ENCODE measurements around the gene SCNN1B.
"Not testable (repeated sequence)": the region's sequence is repeated elsewhere in the genome, so short reads cannot be mapped to it uniquely, and the experiment has no call there.

The SCNN1B gene

GRCh38 chr16:23290189-23291062 is 11.7 kb upstream of the SCNN1B start:
- no peak for DNase-seq

DNA sequence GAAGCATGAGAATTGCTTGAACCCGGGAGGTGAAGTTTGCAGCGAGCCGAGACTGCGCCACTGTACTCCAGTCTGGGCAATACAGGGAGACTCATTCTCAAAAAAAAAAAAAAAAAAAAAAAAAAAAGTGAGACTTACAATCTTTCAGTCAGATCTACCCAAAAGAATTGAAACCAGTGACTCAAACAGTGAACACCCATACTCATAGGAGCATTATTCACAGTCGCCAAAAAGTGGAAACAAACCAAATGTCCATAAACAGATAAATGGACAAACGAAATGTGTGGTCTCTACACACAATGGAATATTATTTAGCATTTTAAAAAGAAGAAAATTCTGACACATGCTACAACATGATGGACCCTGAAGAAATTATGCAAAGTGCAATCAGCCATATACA is 9.1 kb upstream of the SCNN1B start:
- DNase-seq = no peak

- DNase-seq = no peak
Measured at GRCh38 chr16:23294260-23294659, 7.8 kb upstream of the SCNN1B start.

DNA sequence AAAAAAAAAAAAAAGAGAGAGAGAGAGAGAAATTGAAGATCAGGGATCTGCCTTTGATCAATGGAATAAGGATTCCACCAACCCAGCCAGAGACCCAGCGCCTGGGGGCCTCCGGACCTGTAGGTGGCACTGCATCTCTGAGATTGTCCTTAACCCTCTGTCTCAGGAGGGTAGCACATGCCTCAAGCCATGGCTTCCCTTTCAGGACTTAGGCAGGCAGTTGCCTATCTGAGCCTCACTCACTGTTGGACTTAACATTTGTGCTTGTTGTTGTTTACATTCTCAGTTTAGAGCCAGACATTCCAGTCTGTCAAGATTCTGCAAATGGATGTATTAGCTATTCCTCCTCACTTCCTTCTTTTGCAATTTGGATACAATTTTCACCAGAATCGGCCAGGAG is 5.1 kb upstream of the SCNN1B start:
- peak in 1 of 2 donors; percentile 24 for DNase-seq

GRCh38 chr16:23298290-23298915 is 3.7 kb upstream of the SCNN1B start:
- DNase-seq = no peak

DNA sequence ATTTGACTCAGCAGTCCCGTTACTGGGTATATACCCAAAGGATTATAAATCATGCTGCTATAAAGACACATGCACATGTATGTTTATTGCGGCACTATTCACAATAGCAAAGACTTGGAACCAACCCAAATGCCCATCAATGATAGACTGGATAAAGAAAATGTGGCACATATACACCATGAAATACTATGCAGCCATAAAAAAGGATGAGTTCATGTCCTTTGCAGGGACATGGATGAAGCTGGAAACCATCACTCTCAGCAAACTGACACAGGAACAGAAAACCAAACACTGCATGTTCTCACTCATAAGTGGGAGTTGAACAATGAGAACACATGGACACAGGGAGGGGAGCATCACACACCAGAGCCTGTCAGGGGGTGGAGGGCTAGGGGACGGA is 2.3 kb upstream of the SCNN1B start:
- DNase-seq = not testable (repeated sequence)

DNA sequence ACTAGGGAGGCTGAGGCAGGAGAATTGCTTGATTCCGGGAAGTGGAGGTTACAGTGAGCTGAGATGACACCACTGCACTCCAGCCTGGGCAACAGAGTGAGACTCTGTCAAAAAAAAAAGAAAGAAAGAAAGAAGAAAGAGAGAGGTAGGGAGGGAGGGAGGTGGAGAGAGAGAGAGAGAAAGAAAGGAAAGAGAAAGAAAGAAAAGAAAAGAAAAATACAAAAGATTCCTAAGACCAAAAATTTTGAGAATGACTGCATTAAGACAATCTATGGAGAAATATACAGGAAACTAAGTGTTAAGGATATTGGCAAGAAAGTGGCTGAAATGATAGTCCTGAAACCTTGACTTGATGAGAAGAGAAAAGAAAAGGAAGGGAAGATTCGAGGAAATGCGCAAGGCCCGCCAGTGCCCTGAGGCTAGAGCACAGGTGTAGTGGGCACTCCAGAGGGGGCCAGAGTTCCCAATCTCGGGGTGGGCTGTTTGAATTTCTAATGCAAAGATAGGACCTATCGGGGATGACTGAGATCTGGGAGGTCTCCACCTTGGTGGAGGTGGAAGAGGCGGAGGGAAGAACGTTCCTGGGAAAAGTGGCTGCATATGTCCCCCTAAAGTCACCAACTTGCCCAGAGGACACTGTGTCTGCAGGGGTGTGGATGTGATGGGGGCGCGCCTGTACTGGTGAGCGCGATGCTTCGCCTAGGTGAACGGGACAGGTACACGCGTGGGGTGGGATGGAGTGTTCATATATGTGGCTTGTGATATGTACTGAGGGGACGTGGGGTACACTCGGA is 654 bp upstream of the SCNN1B start:
- no peak for DNase-seq

DNA sequence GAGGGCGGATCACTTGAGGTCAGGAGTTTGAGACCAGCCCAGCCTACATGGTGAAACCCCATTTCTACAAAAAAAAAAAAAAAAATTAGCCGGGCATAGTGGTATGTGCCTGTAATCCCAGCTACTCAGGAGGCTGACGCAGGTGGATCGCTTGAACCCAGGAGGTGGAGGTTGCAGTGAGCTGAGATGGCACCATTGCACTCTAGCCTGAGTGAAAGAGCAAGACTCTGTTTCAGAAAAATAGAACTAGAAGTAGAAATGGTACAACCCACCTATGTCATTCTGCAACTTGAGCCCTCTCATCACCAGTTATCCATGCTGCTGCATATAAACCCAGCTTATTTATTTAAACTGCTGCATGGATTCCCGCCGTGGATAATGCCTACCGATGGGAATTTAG is 1.6 kb downstream of the SCNN1B start:
- no peak for DNase-seq

DNA sequence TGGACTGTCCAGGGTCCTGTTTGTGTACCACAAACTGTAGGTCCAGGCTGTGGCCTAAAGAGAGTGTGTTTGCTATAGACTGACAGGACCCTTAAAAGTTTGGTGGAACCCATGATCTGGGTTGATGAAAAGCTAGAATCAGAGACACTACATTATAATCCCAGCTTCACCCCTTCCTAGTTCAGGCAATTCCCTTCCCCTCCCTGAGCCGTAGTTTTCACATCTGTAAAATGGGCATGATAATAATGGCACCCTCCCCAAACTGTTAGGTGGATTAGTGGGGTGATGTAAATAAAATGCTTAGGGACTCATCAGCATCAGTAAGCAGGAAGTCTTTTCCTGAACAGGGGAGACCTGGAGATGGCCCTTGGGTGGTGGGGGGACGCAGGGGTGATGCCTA is 2.5 kb downstream of the SCNN1B start:
- DNase-seq = no peak

DNA sequence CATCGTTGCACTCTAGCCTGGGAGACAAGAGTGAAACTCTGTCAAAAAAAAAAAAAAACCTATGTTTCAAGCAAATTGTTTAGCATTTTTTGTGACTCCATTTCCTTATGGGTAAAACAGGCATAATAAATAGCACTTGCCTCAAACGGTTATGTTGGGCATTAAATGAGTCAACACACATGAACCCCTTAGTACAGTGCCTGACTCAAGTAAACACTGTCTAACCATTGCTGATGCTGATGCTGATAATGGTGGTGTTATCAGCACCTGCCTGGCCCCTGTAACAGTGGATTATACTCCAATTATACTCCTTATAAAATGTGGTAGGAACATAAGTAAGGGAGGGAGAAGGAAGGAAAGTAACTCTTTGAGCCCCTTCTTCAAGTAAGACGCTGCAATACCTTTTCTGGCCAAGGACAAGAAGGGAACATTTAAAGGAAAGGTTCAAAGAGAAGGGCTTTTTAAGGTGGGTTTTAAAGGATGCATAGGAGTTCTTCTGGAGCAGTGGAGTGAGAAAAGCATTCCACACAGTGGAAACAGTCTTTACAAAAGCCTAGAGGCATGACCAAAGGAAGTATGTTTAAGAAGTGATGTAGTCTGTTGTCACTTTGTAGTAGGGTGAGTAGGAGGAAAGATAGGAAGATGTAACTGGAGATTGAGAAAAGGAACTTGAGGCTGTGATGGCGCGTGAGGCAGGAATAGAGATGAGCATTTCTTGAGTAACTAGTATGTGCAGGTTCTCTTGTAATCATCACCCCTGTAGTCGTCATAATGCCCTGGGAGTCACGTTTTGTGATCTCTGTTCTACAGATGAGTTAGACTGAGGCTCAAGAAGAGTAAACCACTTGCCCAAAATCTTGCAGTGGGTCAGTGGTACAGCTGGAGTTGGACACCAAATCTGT is 4.3 kb downstream of the SCNN1B start:
- DNase-seq = no peak

GRCh38 chr16:23310217-23310616 is 8.1 kb downstream of the SCNN1B start:
- DNase-seq = no peak

DNA sequence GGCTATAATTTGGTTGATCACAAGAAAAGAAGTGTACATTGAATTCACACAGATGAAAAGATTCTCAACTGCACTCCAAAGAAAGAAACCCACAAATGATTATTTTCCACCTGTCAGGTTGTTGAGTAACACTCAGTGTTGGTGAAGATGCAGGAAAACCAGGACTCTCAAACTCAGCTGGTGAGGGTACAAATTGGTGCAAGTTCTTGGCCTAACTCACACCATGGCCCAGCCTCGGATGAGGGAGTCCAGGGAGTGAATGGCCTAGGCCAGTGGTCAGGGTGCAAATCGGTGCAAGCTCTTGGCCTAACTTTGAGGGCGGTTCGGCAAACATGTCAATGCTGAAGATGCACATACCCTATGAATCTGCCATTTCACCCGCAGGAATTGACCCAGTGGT is 8.6 kb downstream of the SCNN1B start:
- no peak for DNase-seq

DNA sequence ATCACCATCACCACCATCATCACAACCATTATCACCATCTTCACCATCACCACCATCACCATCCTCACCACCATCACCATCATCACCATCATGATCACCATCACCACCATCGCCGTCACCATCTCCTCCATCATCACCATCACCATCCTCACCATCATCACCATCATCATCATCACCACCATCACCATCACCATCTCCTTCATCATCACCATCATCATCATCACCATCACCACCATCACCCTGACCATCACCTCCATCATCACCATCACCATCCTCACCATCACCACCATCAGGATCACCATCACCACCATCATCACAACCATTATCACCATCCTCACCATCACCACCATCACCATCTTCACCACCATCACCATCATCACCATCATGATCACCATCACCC is 14.1 kb downstream of the SCNN1B start:
- DNase-seq = no peak

GRCh38 chr16:23316634-23317265 is 14.6 kb downstream of the SCNN1B start:
- DNase-seq = no peak

DNA sequence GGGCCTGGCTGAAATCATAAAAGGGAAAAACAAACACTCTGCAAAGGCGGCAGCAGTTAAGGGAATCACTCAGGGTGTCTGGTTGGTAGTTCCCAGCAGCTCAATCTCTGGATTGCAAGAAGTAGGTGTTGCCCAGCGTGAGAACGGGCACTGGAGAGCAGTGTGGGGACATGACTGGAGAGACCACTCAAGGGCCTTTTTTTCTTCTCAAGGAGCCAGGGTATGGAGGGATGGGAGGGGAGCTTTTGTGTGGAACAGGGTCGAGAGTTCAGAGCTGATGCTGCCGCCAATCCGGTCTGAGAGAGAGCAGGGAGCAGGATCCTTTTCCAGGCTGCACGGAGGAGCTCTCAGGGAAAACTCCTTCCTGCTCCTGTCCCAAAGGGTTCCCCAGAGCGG is 15.2 kb downstream of the SCNN1B start:
- no peak for DNase-seq

GRCh38 chr16:23317751-23318150 is 15.6 kb downstream of the SCNN1B start:
- DNase-seq = no peak

GRCh38 chr16:23318639-23319038 is 16.5 kb downstream of the SCNN1B start:
- DNase-seq = no peak

DNA sequence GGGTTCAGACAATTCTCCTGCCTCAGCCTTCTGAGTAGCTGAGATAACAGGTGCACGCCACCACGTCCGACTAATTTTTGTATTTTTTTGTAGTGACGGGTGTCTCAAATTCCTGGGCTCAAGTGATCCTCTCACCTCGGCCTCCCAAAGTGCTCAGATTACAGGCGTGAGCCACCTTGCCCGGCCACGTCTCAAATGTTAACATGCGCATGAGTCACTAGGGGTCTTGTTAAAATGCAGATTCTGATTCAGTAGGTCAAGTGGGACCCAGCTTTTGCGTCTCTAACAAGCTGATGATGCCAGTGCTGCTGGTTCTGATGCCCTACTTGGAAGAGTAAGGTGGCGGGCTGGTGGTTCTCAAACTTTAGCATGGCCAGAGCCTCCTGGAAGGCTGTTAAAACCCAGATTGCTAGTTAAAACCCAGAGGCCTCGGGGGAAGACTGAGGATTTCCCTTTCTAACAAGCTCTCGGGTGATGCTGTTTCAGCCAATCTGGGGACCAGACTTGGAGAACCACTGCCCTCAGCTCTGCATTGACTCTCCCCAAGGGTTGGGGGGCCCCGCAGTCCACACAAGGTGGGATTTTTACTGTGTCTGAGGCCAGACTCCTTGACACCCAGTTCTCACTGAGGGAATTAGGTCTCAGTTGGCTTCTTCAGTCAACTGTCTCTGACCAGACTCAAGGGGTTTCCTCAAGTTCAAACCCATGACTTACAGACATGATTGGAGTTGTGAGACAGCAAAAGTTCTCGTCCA is 17.9 kb downstream of the SCNN1B start:
- DNase-seq = no peak

GRCh38 chr16:23320693-23321092 is 18.6 kb downstream of the SCNN1B start:
- DNase-seq = no peak

DNA sequence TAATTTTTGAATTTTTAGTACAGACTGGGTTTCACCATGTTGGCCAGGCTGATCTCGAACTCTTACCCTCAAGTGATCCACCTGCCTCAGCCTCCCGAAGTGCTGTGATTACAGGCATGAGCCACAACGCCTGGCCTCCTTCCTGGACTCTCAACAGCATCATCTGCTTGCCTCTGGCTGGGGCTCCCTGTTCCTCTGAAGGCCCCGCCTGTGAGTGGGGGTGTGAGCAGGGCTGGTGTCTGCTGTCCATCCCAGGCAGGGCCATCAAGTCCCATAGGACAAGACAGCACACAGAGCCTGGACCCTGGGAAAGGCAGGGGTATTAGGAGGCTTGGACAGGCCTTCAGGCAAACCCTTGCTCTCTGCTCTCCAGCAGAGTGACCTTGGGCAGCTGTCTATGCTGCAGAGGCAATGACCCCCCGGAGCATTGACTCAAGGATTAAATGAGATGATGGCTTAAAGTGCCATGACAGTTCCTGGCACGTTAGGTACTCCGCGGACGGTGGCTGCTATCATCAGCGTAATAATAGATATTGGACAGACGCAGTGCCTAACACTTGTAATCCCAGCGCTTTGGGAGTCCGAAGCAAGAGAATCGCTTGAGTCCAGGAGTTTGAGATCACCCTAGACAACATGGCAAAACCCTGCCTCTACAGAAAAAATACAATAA is 19.2 kb downstream of the SCNN1B start:
- no peak for DNase-seq

All from stimulated activated CD4-positive, alpha-beta T cell treated with anti-CD3 and anti-CD28 coated beads, Interleukin-2, amount 100 ng/mL, for 24 hours (primary cell).